Measurements from ENCODE around the gene SYNPO2. TPM values are rescaled to one million over a fixed set of nuclear protein-coding genes. Genes with fewer than 3 reads are reported as not detected.
"Not testable (repeated sequence)": the region's sequence is repeated elsewhere in the genome, so short reads cannot be mapped to it uniquely, and the experiment has no call there.

Gene SYNPO2
- total and polyA plus RNA-seq, 2 donors (not counting 1 experiment from before 2014, with no cell fraction given), result 40.1 to 71.7 TPM

- no peaks in the 10 kb centered on the region for H3K27me3 ChIP-seq (ENCODE audit: control insufficient read depth, insufficient read depth, low read length)
- peak; percentile 85 to 88 for DNase-seq (ENCODE audit: low read depth in 2 of 2)
- H3K27ac ChIP-seq (ENCODE audit: insufficient read depth, low read length), result peak overlapping the region; percentile 45
- H3K4me1 ChIP-seq (ENCODE audit: control insufficient read depth, extremely low read depth, insufficient read depth, low read length), result peaks cover 9% of the 10 kb centered on the region
- H3K79me2 ChIP-seq (ENCODE audit: control insufficient read depth, insufficient read depth, low read length), result no peaks in the 10 kb centered on the region
- no peaks in the 10 kb centered on the region for H4K20me1 ChIP-seq (ENCODE audit: control insufficient read depth, extremely low read depth, insufficient read depth, low read length)
- H3K4me2 ChIP-seq (ENCODE audit: extremely low read depth, insufficient read depth, low read length), result peak overlapping the region; percentile 48
- no peak for TF ChIP-seq EZH2 (IDR thresholded peaks at IDR 0.05; ENCODE audit: low read length, missing control alignments)
- no peaks in the 10 kb centered on the region for H3K9me3 ChIP-seq (ENCODE audit: control insufficient read depth, insufficient read depth, low read depth, low read length)
- H3K36me3 ChIP-seq (ENCODE audit: control insufficient read depth, insufficient read depth, low read length), result no peaks in the 10 kb centered on the region
- H2AFZ ChIP-seq (ENCODE audit: low read length), result no peak overlapping the region
- no peak overlapping the region for H3K4me3 ChIP-seq (replicated peaks in 1 of 4; ENCODE audit: control extremely low read depth in 1 of 4, insufficient read depth in 1 of 4, low read depth in 3 of 4, low read length in 4 of 4)
- no peak overlapping the region for H3K9ac ChIP-seq (ENCODE audit: insufficient read depth, low read length)
These were observed 128.0 kb downstream of the SYNPO2 start for GRCh38 chr4:119016636-119017035.

GRCh38 chr4:119017636-119018035 is 129.0 kb downstream of the SYNPO2 start:
- peaks cover 9% of the 10 kb centered on the region for H3K4me1 ChIP-seq (ENCODE audit: control insufficient read depth, extremely low read depth, insufficient read depth, low read length)
- DNase-seq (ENCODE audit: low read depth in 2 of 2), result no peak
- H3K9ac ChIP-seq (ENCODE audit: insufficient read depth, low read length), result no peak overlapping the region
- H4K20me1 ChIP-seq (ENCODE audit: control insufficient read depth, extremely low read depth, insufficient read depth, low read length), result no peaks in the 10 kb centered on the region
- H3K4me2 ChIP-seq (ENCODE audit: extremely low read depth, insufficient read depth, low read length), result no peak overlapping the region
- H3K9me3 ChIP-seq (ENCODE audit: control insufficient read depth, insufficient read depth, low read depth, low read length), result no peaks in the 10 kb centered on the region
- no peaks in the 10 kb centered on the region for H3K36me3 ChIP-seq (ENCODE audit: control insufficient read depth, insufficient read depth, low read length)
- TF ChIP-seq CTCF (conservative IDR thresholded peaks at IDR 0.05 in 1 of 2, IDR thresholded peaks at IDR 0.05 in 1 of 2; ENCODE audit: low read depth in 1 of 2, low read length in 2 of 2), result no peak
- TF ChIP-seq EZH2 (IDR thresholded peaks at IDR 0.05; ENCODE audit: low read length, missing control alignments), result no peak
- H3K79me2 ChIP-seq (ENCODE audit: control insufficient read depth, insufficient read depth, low read length), result no peaks in the 10 kb centered on the region
- no peaks in the 10 kb centered on the region for H3K27me3 ChIP-seq (ENCODE audit: control insufficient read depth, insufficient read depth, low read length)
- no peak overlapping the region for H2AFZ ChIP-seq (ENCODE audit: low read length)
- H3K27ac ChIP-seq (ENCODE audit: insufficient read depth, low read length), result no peak overlapping the region
- no peak overlapping the region for H3K4me3 ChIP-seq (replicated peaks in 1 of 4; ENCODE audit: control extremely low read depth in 1 of 4, insufficient read depth in 1 of 4, low read depth in 3 of 4, low read length in 4 of 4)

- TF ChIP-seq CTCF (conservative IDR thresholded peaks at IDR 0.05 in 1 of 2, IDR thresholded peaks at IDR 0.05 in 1 of 2; ENCODE audit: low read depth in 1 of 2, low read length in 2 of 2), result no peak
- TF ChIP-seq EZH2 (IDR thresholded peaks at IDR 0.05; ENCODE audit: low read length, missing control alignments), result no peak
- DNase-seq (ENCODE audit: low read depth in 2 of 2), result peak; percentile 28 to 67
- Histone ChIP-seq H2AFZ (ENCODE audit: low read length) (no peak overlapping the region), H3K36me3 (ENCODE audit: control insufficient read depth, insufficient read depth, low read length) (no peaks in the 10 kb centered on the region), H3K4me3 (replicated peaks in 1 of 4; ENCODE audit: control extremely low read depth in 1 of 4, insufficient read depth in 1 of 4, low read depth in 3 of 4, low read length in 4 of 4) (no peak overlapping the region), H4K20me1 (ENCODE audit: control insufficient read depth, extremely low read depth, insufficient read depth, low read length) (no peaks in the 10 kb centered on the region), H3K4me2 (ENCODE audit: extremely low read depth, insufficient read depth, low read length) (peak overlapping the region; percentile 16), H3K4me1 (ENCODE audit: control insufficient read depth, extremely low read depth, insufficient read depth, low read length) (peaks cover 12% of the 10 kb centered on the region), H3K79me2 (ENCODE audit: control insufficient read depth, insufficient read depth, low read length) (no peaks in the 10 kb centered on the region), H3K9ac (ENCODE audit: insufficient read depth, low read length) (no peak overlapping the region), H3K27ac (ENCODE audit: insufficient read depth, low read length) (no peak overlapping the region), H3K27me3 (ENCODE audit: control insufficient read depth, insufficient read depth, low read length) (no peaks in the 10 kb centered on the region), H3K9me3 (ENCODE audit: control insufficient read depth, insufficient read depth, low read depth, low read length) (no peaks in the 10 kb centered on the region)
These were observed 131.5 kb downstream of the SYNPO2 start for GRCh38 chr4:119020158-119020557.

GRCh38 chr4:119022520-119022919 is 133.9 kb downstream of the SYNPO2 start:
- H3K4me1 ChIP-seq (ENCODE audit: control insufficient read depth, extremely low read depth, insufficient read depth, low read length), result peaks cover 16% of the 10 kb centered on the region
- not testable (repeated sequence) for H3K36me3 ChIP-seq (ENCODE audit: control insufficient read depth, insufficient read depth, low read length); H3K4me3 ChIP-seq (replicated peaks in 1 of 4; ENCODE audit: control extremely low read depth in 1 of 4, insufficient read depth in 1 of 4, low read depth in 3 of 4, low read length in 4 of 4); H3K27me3 ChIP-seq (ENCODE audit: control insufficient read depth, insufficient read depth, low read length); H3K4me2 ChIP-seq (ENCODE audit: extremely low read depth, insufficient read depth, low read length); H4K20me1 ChIP-seq (ENCODE audit: control insufficient read depth, extremely low read depth, insufficient read depth, low read length); H2AFZ ChIP-seq (ENCODE audit: low read length); DNase-seq (ENCODE audit: low read depth in 2 of 2); H3K27ac ChIP-seq (ENCODE audit: insufficient read depth, low read length); H3K79me2 ChIP-seq (ENCODE audit: control insufficient read depth, insufficient read depth, low read length); H3K9ac ChIP-seq (ENCODE audit: insufficient read depth, low read length); H3K9me3 ChIP-seq (ENCODE audit: control insufficient read depth, insufficient read depth, low read depth, low read length)

Measured in fibroblast of lung (primary cell).